Natural killer cell (primary cell): ENCODE measurements around the gene IST1. TPM values are rescaled to one million over a fixed set of nuclear protein-coding genes. Genes with fewer than 3 reads are reported as not detected.

Source experiments
- ATAC-seq, 3 donors: fragments of 150-1000 bp in 2 of 3; fragments of 200-7000 bp in 1 of 3; cut with Tn5 transposase; 1 replicate in 1 of 3; 2 replicates in 2 of 3; pipeline ENCODE4 v1.10.0; 2021; ENCODE audit warnings: mild to moderate bottlenecking in 2 of 3, moderate library complexity in 2 of 3
- DNase-seq, 2 donors: peaks; one replicate each; pipeline versions ENCODE4 v3.0.0 to v3.0.0-alpha.2; 2013 to 2021; ENCODE audit warnings: mixed read lengths in 1 of 2
- H3K27ac ChIP-seq: one replicate; pipeline ENCODE4 v1.5.1; 2013; ENCODE audit warnings: mild to moderate bottlenecking, low read length
- H3K27me3 ChIP-seq: one replicate; pipeline ENCODE4 v1.6.1; 2013; ENCODE audit warnings: low read length; ENCODE audit not compliant: control insufficient read depth, insufficient read depth
- H3K36me3 ChIP-seq: one replicate; pipeline ENCODE4 v1.6.1; 2013; ENCODE audit warnings: low read length; ENCODE audit not compliant: control insufficient read depth, insufficient read depth
- H3K4me1 ChIP-seq: one replicate; pipeline ENCODE4 v1.6.1; 2013; ENCODE audit warnings: low read length; ENCODE audit not compliant: control insufficient read depth, insufficient read depth
- H3K4me3 ChIP-seq: one replicate; pipeline ENCODE4 v1.5.1; 2013; ENCODE audit warnings: low read length
- H3K9me3 ChIP-seq: one replicate; pipeline ENCODE4 v1.6.1; 2013; ENCODE audit warnings: low read length; ENCODE audit not compliant: control insufficient read depth, insufficient read depth
- H3K27ac Mint-ChIP-seq, 2 donors: one replicate each; pipeline ENCODE4 v1.8.0; 2022; ENCODE audit warnings: mild to moderate bottlenecking in 2 of 2, mixed read lengths in 2 of 2, moderate library complexity in 1 of 2
- H3K27me3 Mint-ChIP-seq, 2 donors: one replicate each; pipeline ENCODE4 v1.8.0; 2022; ENCODE audit warnings: low read depth in 2 of 2, mixed read lengths in 2 of 2
- H3K36me3 Mint-ChIP-seq: one replicate; pipeline ENCODE4 v1.8.0; 2022; ENCODE audit warnings: mixed read lengths
- H3K4me1 Mint-ChIP-seq, 2 donors: one replicate each; pipeline ENCODE4 v1.8.0; 2022; ENCODE audit warnings: mixed read lengths in 2 of 2
- H3K4me3 Mint-ChIP-seq: one replicate; pipeline ENCODE4 v1.8.0; 2022; ENCODE audit warnings: mild to moderate bottlenecking, moderate library complexity, mixed read lengths
- H3K9me3 Mint-ChIP-seq, 2 donors: one replicate each; pipeline ENCODE4 v1.8.0; 2022; ENCODE audit warnings: mixed read lengths in 2 of 2
- CTCF ChIP-seq: fragments of 200-600 bp; IDR thresholded peaks from one replicate; pipeline ENCODE4 v1.8.0; 2022; ENCODE audit warnings: antibody characterized with exemption
- WGBS: methylation state at CpG from one replicate; pipeline ENCODE4 v1.1.7; 2013; ENCODE audit warnings: missing lambda C conversion rate; ENCODE audit not compliant: insufficient coverage; 5-methylcytosine and 5-hydroxymethylcytosine counted together
- intact Hi-C: fragments of 100-400 bp; cut with micrococcal nuclease; formaldehyde crosslinking; loops from one replicate; pipeline ENCODE4 v1.14.2; 2022
- total RNA-seq, 4 donors: library from RNA; stranded (reverse); fragments of 120-200 nt in 1 of 4; gene quantifications; one replicate each; pipeline versions ENCODE4 v1.2.3 to v1.2.4, GENCODE V29; 2013 to 2022

The IST1 gene
- total RNA-seq, 3 donors from 2014 or later (not counting 1 experiment from before 2014, with no cell fraction given) = 363 to 391 (median 378) TPM

GRCh38 chr16:71966932-71967331 is 71.6 kb downstream of the IST1 start:
- Mint-ChIP-seq H3K4me1 (no peaks in the 10 kb centered on the region), H3K27ac (no peak overlapping the region), H3K36me3 (no peaks in the 10 kb centered on the region), H3K4me3 (no peak overlapping the region), H3K9me3 (no peaks in the 10 kb centered on the region), H3K27me3 (no peaks in the 10 kb centered on the region)
- Histone ChIP-seq H3K27me3 (no peaks in the 10 kb centered on the region), H3K4me1 (no peaks in the 10 kb centered on the region), H3K36me3 (no peaks in the 10 kb centered on the region), H3K27ac (no peak overlapping the region), H3K4me3 (no peak overlapping the region), H3K9me3 (no peaks in the 10 kb centered on the region)
- DNase-seq (no peak), ATAC-seq (no peak)
- intact Hi-C loops = loop anchor here (5.0 kb wide), 1 partner anchor 555 kb away; no protein-coding TSS in a partner anchor
- 76% methylated on average over 4 of the region's 4 CpGs for WGBS
- TF ChIP-seq CTCF = no peak

- no peaks in the 10 kb centered on the region for H3K9me3 Mint-ChIP-seq
- DNase-seq (no peak), ATAC-seq (no peak)
- Histone ChIP-seq H3K4me1 (no peaks in the 10 kb centered on the region), H3K36me3 (no peaks in the 10 kb centered on the region), H3K4me3 (no peak overlapping the region), H3K27me3 (no peaks in the 10 kb centered on the region), H3K27ac (no peak overlapping the region), H3K9me3 (no peaks in the 10 kb centered on the region)
- WGBS = 100% methylated on average over 2 of the region's 2 CpGs
- TF ChIP-seq CTCF = no peak
- H3K27ac Mint-ChIP-seq = no peak overlapping the region
- H3K27me3 Mint-ChIP-seq = no peaks in the 10 kb centered on the region
- H3K36me3 Mint-ChIP-seq = no peaks in the 10 kb centered on the region
- no peaks in the 10 kb centered on the region for H3K4me1 Mint-ChIP-seq
- no peak overlapping the region for H3K4me3 Mint-ChIP-seq
- intact Hi-C loops = loop anchor here (5.0 kb wide), 1 partner anchor 557 kb away; no protein-coding TSS in a partner anchor
These were observed 74.0 kb downstream of the IST1 start for GRCh38 chr16:71969353-71969752.

- H3K4me3 Mint-ChIP-seq = no peak overlapping the region
- DNase-seq = no peak
- intact Hi-C loops = no loop called here
- no peaks in the 10 kb centered on the region for H3K27me3 Mint-ChIP-seq
- no peak overlapping the region for H3K27ac ChIP-seq
- H3K36me3 Mint-ChIP-seq = no peaks in the 10 kb centered on the region
- H3K4me1 Mint-ChIP-seq = no peaks in the 10 kb centered on the region
- no peaks in the 10 kb centered on the region for H3K9me3 Mint-ChIP-seq
- WGBS = 92% methylated on average over 4 of the region's 4 CpGs
- H3K4me3 ChIP-seq = no peak overlapping the region
- H3K4me1 ChIP-seq = no peaks in the 10 kb centered on the region
- TF ChIP-seq CTCF = no peak
- no peaks in the 10 kb centered on the region for H3K36me3 ChIP-seq
- no peaks in the 10 kb centered on the region for H3K9me3 ChIP-seq
- H3K27me3 ChIP-seq = no peaks in the 10 kb centered on the region
- no peak overlapping the region for H3K27ac Mint-ChIP-seq
- no peak for ATAC-seq
These were observed 76.2 kb downstream of the IST1 start for GRCh38 chr16:71971571-71971970.

GRCh38 chr16:71972356-71972755 is 77.0 kb downstream of the IST1 start:
- Histone ChIP-seq H3K36me3 (no peaks in the 10 kb centered on the region), H3K9me3 (no peaks in the 10 kb centered on the region), H3K4me1 (no peaks in the 10 kb centered on the region), H3K27ac (no peak overlapping the region), H3K27me3 (no peaks in the 10 kb centered on the region), H3K4me3 (no peak overlapping the region)
- no peak for TF ChIP-seq CTCF
- WGBS = 83% methylated on average over 3 of the region's 3 CpGs
- Mint-ChIP-seq H3K4me3 (no peak overlapping the region), H3K36me3 (no peaks in the 10 kb centered on the region), H3K4me1 (no peaks in the 10 kb centered on the region), H3K27me3 (no peaks in the 10 kb centered on the region), H3K9me3 (no peaks in the 10 kb centered on the region), H3K27ac (no peak overlapping the region)
- no peak for DNase-seq
- intact Hi-C loops = no loop called here
- no peak for ATAC-seq
